ENCODE data around the gene FHIT. TPM values are rescaled to one million over a fixed set of nuclear protein-coding genes. Genes with fewer than 3 reads are reported as not detected.

Gene FHIT
- total and polyA plus RNA-seq, 10 of the 15 experiments (the other 5 are each of a cell fraction or from before 2014, with no cell fraction given) = 4.2 to 14.9 (median 9.4) TPM

- Histone ChIP-seq H2AFZ (ENCODE audit: control insufficient read depth, low read depth, low read length) (no peak overlapping the region), H3K4me1 (ENCODE audit: control insufficient read depth, insufficient read depth, low read length) (peaks cover 23% of the 10 kb centered on the region), H3K4me3 (no peak overlapping the region), H3K27ac (ENCODE audit: control insufficient read depth, insufficient read depth) (no peak overlapping the region), H3K27me3 (replicated peaks in 1 of 2; ENCODE audit: control insufficient read depth in 2 of 2, insufficient read depth in 2 of 2, low read length in 1 of 2) (no peaks in the 10 kb centered on the region), H3K9ac (ENCODE audit: control insufficient read depth, insufficient read depth, low read length) (no peak overlapping the region), H3K4me2 (ENCODE audit: control insufficient read depth, insufficient read depth) (peak overlapping the region; percentile 39), H3K79me2 (ENCODE audit: control insufficient read depth, insufficient read depth, low read length) (no peaks in the 10 kb centered on the region), H3K36me3 (ENCODE audit: control insufficient read depth in 2 of 2, insufficient read depth in 2 of 2, low read length in 1 of 2) (no peaks in the 10 kb centered on the region), H3K9me3 (replicated peaks; ENCODE audit: control insufficient read depth, insufficient read depth, low read length) (no peaks in the 10 kb centered on the region; the same call in 2 of the 3 replicates), H4K20me1 (ENCODE audit: control insufficient read depth, insufficient read depth) (no peaks in the 10 kb centered on the region)
- SMC1A ChIA-PET (ENCODE audit: uncharacterized antibody, unreplicated experiment) = interaction anchor here (1.3 to 1.7 kb wide), 2 partner anchors 12 to 38 kb away, joined by 3 read pairs; no protein-coding TSS in a partner anchor
- intact Hi-C loops (cut with micrococcal nuclease; ENCODE audit: unreplicated experiment) (loop anchor here (5.0 kb wide), 1 partner anchor 157 kb away; no protein-coding TSS in a partner anchor), in situ Hi-C loops (cut with MboI) (no loop called here)
- DNase-seq (ENCODE audit: low read depth, low spot score) (no peak), ATAC-seq (peak; percentile 19; the same call in 2 of the 3 replicates), FAIRE-seq (peak; percentile 35)
- CTCF ChIA-PET = interaction anchor here (0.7 kb wide), 1 partner anchor 130 kb away, joined by 3 read pairs; no protein-coding TSS in a partner anchor
- 13% methylated on average over 4 of the region's 4 CpGs for WGBS (ENCODE audit: insufficient coverage, insufficient replicate concordance, low lambda C conversion rate, missing lambda C conversion rate)
- TF ChIP-seq EED (IDR thresholded peaks at IDR 0.05; ENCODE audit: low read depth) (no peak), SREBF1 (IDR thresholded peaks at IDR 0.05; ENCODE audit: low read length) (no peak), MEF2B (IDR thresholded peaks at IDR 0.05; ENCODE audit: partially characterized antibody, poor library complexity, severe bottlenecking) (no peak), ZNF274 (IDR thresholded peaks at IDR 0.05; ENCODE audit: insufficient read depth, insufficient read length) (no peak), E2F4 (IDR thresholded peaks at IDR 0.05; ENCODE audit: low read depth, low read length) (no peak)
- no TSS peak for BruUV-seq (replicated peaks)
- RAD21 ChIA-PET (ENCODE audit: unreplicated experiment) = interaction anchor here (1.3 kb wide), 1 partner anchor 123 kb away, joined by 3 read pairs; no protein-coding TSS in a partner anchor
- POLR2A ChIA-PET = no interaction called here
Observed at GRCh38 chr3:59734061-59734460, 1517.2 kb downstream of the FHIT start.
